ENCODE data around the gene LRFN3. TPM values are rescaled to one million over a fixed set of nuclear protein-coding genes. Genes with fewer than 3 reads are reported as not detected.

LRFN3 gene
- total and polyA plus RNA-seq, 10 of the 15 experiments (the other 5 are each of a cell fraction or from before 2014, with no cell fraction given), result 0.02 to 7.3 (median 2.0) TPM; not detected in 1

GRCh38 chr19:35894342-35894741, 41.8 kb upstream of the LRFN3 start:
- ChIA-PET POLR2A (interaction anchor here (1.5 kb wide), 1 partner anchor 8 kb away, joined by 4 read pairs; no protein-coding TSS in a partner anchor), RAD21 (ENCODE audit: unreplicated experiment) (interaction anchor here (1.3 to 4.0 kb wide), 2 partner anchors 11 to 37 kb away, joined by 5 to 19 read pairs; no protein-coding TSS in a partner anchor), SMC1A (ENCODE audit: uncharacterized antibody, unreplicated experiment) (interaction anchor here (0.6 to 2.0 kb wide), 7 partner anchors 10 to 275 kb away, joined by 3 to 6 read pairs (median 3); no protein-coding TSS in a partner anchor), CTCF (interaction anchor here (1.3 to 3.2 kb wide), 2 partner anchors 12 to 37 kb away, joined by 11 to 20 read pairs; no protein-coding TSS in a partner anchor)
- Histone ChIP-seq H2AFZ (ENCODE audit: control insufficient read depth, low read depth, low read length) (no peak overlapping the region), H3K9me3 (replicated peaks; ENCODE audit: control insufficient read depth, insufficient read depth, low read length) (no peaks in the 10 kb centered on the region), H3K4me3 (no peak overlapping the region), H4K20me1 (ENCODE audit: control insufficient read depth, insufficient read depth) (no peaks in the 10 kb centered on the region), H3K79me2 (ENCODE audit: control insufficient read depth, insufficient read depth, low read length) (peaks cover 22% of the 10 kb centered on the region), H3K27me3 (replicated peaks in 1 of 2; ENCODE audit: control insufficient read depth in 2 of 2, insufficient read depth in 2 of 2, low read length in 1 of 2) (no peaks in the 10 kb centered on the region), H3K36me3 (ENCODE audit: control insufficient read depth in 2 of 2, insufficient read depth in 2 of 2, low read length in 1 of 2) (peaks cover 22 to 36% of the 10 kb centered on the region in 2 experiments; a peak in 3 of 4 replicates), H3K27ac (ENCODE audit: control insufficient read depth, insufficient read depth) (no peak overlapping the region), H3K4me1 (ENCODE audit: control insufficient read depth, insufficient read depth, low read length) (peaks cover 3% of the 10 kb centered on the region; the same call in 1 of the 2 replicates), H3K9ac (ENCODE audit: control insufficient read depth, insufficient read depth, low read length) (no peak overlapping the region), H3K4me2 (ENCODE audit: control insufficient read depth, insufficient read depth) (no peak overlapping the region)
- in situ Hi-C loops (cut with MboI), result no loop called here
- no TSS peak for BruUV-seq (replicated peaks)
- TF ChIP-seq TCF7 (IDR thresholded peaks at IDR 0.05; ENCODE audit: borderline replicate concordance) (no peak), BRCA1 (IDR thresholded peaks at IDR 0.05; ENCODE audit: low read depth, low read length) (no peak), ZBED1 (IDR thresholded peaks at IDR 0.05; ENCODE audit: borderline replicate concordance) (no peak), SMC3 (IDR thresholded peaks at IDR 0.05; ENCODE audit: borderline replicate concordance, low read length) (no peak), HDAC6 (IDR thresholded peaks at IDR 0.05; ENCODE audit: unreplicated experiment) (no peak), LARP7 (IDR thresholded peaks at IDR 0.05) (no peak), ATF7 (IDR thresholded peaks at IDR 0.05; ENCODE audit: low read depth) (no peak), JUNB (IDR thresholded peaks at IDR 0.05) (no peak), ZNF217 (IDR thresholded peaks at IDR 0.05) (no peak), PML (IDR thresholded peaks at IDR 0.05; ENCODE audit: low read length) (no peak), ZNF274 (IDR thresholded peaks at IDR 0.05; ENCODE audit: insufficient read depth, insufficient read length) (no peak)
- FAIRE-seq (no peak), DNase-seq (ENCODE audit: low read depth, low spot score) (no peak), ATAC-seq (no peak)
- WGBS (ENCODE audit: insufficient coverage, insufficient replicate concordance, low lambda C conversion rate, missing lambda C conversion rate), result 97% methylated on average over 2 of the region's 2 CpGs
- intact Hi-C loops (cut with micrococcal nuclease; ENCODE audit: unreplicated experiment), result no loop called here

All from GM12878 (cell line).